Smooth muscle cell (in vitro differentiated cells): Measurements from ENCODE around the gene TRIM38. TPM values are rescaled to one million over a fixed set of nuclear protein-coding genes. Genes with fewer than 3 reads are reported as not detected.
A peak's percentile ranks its signal among the peaks of the same experiment; 100 is the strongest.

Source experiments
- DNase-seq: peaks from one replicate; lab custom pipeline; 2025; ENCODE audit not compliant: unreplicated experiment; lab: John Stamatoyannopoulos, UW
- H2AFZ ChIP-seq: fragments of 200-600 bp; sonication (generic); 2 replicates; pipeline ENCODE4 v1.6.0; 2016; ENCODE audit warnings: antibody characterized with exemption, low read depth, mild to moderate bottlenecking
- H3F3A ChIP-seq: fragments of 200-600 bp; sonication (generic); 2 replicates; pipeline ENCODE4 v1.6.0; 2017; ENCODE audit warnings: antibody characterized with exemption, low read depth
- H3K27ac ChIP-seq: fragments of 200-600 bp; sonication (generic); 2 replicates; pipeline ENCODE4 v1.5.1; 2016; ENCODE audit warnings: low read depth, mild to moderate bottlenecking
- H3K27me3 ChIP-seq: fragments of 200-600 bp; sonication (generic); 2 replicates; pipeline ENCODE4 v1.6.1; 2016; ENCODE audit warnings: low read depth, mild to moderate bottlenecking
- H3K36me3 ChIP-seq: fragments of 200-600 bp; sonication (generic); 2 replicates; pipeline ENCODE4 v1.5.1; 2016; ENCODE audit warnings: low read depth
- H3K4me1 ChIP-seq: fragments of 200-600 bp; sonication (generic); 2 replicates; pipeline ENCODE4 v1.5.1; 2016; ENCODE audit warnings: low read depth
- H3K4me2 ChIP-seq: fragments of 200-600 bp; sonication (generic); 2 replicates; pipeline ENCODE4 v1.6.0; 2016; ENCODE audit warnings: mild to moderate bottlenecking
- H3K4me3 ChIP-seq: fragments of 200-600 bp; sonication (generic); 2 replicates; pipeline ENCODE4 v1.5.1; 2016; ENCODE audit warnings: mild to moderate bottlenecking
- H3K79me2 ChIP-seq: fragments of 200-600 bp; sonication (generic); 2 replicates; pipeline ENCODE4 v1.6.0; 2016; ENCODE audit warnings: low read depth, mild to moderate bottlenecking
- H3K9ac ChIP-seq: fragments of 200-600 bp; sonication (generic); 2 replicates; pipeline ENCODE4 v1.6.0; 2016; ENCODE audit warnings: low read depth
- H3K9me3 ChIP-seq: fragments of 200-600 bp; sonication (generic); replicated peaks from 2 replicates; pipeline ENCODE4 v1.5.1; 2016; ENCODE audit warnings: low read depth
- H4K20me1 ChIP-seq: fragments of 200-600 bp; sonication (generic); 2 replicates; pipeline ENCODE4 v1.6.0; 2016; ENCODE audit warnings: low read depth
- WGBS: methylation state at CpG from one replicate; pipeline ENCODE4 v1.1.7; 2016; ENCODE audit warnings: low lambda C conversion rate; 5-methylcytosine and 5-hydroxymethylcytosine counted together
- polyA plus RNA-seq: library from polyadenylated mRNA; unstranded; fragments of >200 nt; fragmentation: Nextera tagmentation; extraction: Ambion mirVana; gene quantifications from 2 replicates; pipeline ENCODE4 v1.2.1, GENCODE V29; 2016
- total RNA-seq: library from RNA; depleted of rRNA; stranded (reverse); fragments of >200 nt; gene quantifications from 2 replicates; pipeline ENCODE4 v1.2.3, GENCODE V29; 2014
- TF ChIP-seq, protein P1 (sequence below): fragments of 200-600 bp; sonication (generic); IDR thresholded peaks from 2 replicates; pipeline ENCODE4 v1.5.1; 2017; ENCODE audit warnings: borderline replicate concordance, mild to moderate bottlenecking, antibody characterized with exemption; ENCODE audit not compliant: insufficient read depth, poor library complexity, severe bottlenecking

TRIM38 gene
- total and polyA plus RNA-seq, 2 experiments from 2014 or later: 6.1 to 9.1 TPM

DNA sequence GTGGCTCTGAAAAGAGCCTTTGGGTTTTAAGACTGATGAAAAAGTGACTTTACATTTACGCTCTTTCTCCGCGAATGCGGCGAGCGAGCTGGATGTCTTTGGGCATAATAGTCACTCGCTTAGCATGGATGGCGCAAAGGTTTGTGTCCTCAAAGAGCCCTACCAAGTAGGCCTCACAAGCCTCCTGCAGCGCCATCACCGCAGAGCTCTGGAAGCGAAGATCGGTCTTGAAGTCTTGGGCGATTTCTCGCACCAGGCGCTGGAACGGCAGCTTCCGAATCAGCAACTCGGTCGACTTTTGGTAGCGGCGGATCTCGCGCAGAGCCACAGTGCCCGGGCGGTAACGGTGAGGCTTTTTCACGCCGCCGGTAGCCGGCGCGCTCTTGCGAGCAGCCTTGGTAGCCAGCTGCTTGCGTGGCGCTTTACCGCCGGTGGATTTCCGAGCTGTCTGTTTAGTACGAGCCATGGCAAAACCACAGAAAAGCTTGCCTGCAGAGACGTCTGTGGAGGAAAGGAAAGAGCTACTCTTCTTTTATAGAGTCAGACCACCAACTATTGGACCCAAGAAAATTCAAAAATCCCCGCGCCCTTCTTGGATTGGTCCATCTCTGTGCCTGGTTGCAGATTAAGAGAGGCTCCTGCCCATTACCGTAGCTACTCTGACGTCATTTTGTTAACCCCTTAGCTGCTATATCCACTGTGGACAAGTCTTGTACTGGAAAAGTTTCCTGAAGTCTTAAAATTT, 69.2 kb downstream of the TRIM38 start:
- Histone ChIP-seq H2AFZ (peak overlapping the region; percentile 85), H3K9me3 (no peaks in the 10 kb centered on the region), H3K4me1 (peaks cover 39% of the 10 kb centered on the region), H3K4me2 (peak overlapping the region; percentile 90), H4K20me1 (no peaks in the 10 kb centered on the region), H3K27ac (peak overlapping the region; percentile 80), H3K36me3 (no peaks in the 10 kb centered on the region), H3F3A (peaks cover 7% of the 10 kb centered on the region), H3K9ac (peak overlapping the region; percentile 53), H3K4me3 (peak overlapping the region; percentile 64), H3K27me3 (no peaks in the 10 kb centered on the region), H3K79me2 (no peaks in the 10 kb centered on the region)
- WGBS: 1% methylated on average over 44 of the region's 44 CpGs
- TF ChIP-seq, protein P1, sequence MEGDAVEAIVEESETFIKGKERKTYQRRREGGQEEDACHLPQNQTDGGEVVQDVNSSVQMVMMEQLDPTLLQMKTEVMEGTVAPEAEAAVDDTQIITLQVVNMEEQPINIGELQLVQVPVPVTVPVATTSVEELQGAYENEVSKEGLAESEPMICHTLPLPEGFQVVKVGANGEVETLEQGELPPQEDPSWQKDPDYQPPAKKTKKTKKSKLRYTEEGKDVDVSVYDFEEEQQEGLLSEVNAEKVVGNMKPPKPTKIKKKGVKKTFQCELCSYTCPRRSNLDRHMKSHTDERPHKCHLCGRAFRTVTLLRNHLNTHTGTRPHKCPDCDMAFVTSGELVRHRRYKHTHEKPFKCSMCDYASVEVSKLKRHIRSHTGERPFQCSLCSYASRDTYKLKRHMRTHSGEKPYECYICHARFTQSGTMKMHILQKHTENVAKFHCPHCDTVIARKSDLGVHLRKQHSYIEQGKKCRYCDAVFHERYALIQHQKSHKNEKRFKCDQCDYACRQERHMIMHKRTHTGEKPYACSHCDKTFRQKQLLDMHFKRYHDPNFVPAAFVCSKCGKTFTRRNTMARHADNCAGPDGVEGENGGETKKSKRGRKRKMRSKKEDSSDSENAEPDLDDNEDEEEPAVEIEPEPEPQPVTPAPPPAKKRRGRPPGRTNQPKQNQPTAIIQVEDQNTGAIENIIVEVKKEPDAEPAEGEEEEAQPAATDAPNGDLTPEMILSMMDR: no peak
- DNase-seq: peak; percentile 31

DNA sequence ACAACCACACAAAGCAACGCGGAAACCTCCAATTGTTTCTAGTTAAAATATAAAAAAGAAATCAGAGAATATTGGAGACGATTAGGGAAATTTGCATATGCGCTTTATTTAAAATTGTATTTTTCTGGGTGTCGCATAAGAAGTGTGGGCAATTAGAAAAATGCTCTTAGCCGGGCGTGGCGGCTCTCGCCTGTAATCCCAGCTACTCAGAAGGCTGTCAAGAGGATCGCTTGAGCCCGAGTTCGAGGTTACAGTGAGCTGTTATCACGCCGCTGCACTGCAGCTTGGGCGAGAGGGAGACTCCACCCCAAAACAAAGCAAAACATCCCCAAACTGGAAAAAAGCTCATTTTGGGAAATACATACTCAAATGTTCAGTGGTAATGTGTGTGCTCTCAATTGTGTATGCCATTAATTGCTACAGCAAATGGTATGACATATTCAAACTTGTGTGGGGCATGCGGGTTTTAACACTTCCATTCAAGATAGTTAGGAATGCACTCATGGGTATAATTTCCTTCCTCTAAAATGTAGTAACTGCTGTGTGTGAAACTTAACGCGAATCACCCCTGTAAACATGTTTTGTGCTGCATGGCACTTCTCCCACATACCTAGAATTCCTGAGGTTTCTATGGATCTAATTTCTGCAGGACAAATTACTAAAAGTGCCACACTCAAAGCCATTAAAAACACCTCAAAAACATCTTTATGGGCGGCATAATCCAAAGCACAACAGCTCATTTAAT, 69.9 kb downstream of the TRIM38 start:
- Histone ChIP-seq H3K79me2 (no peaks in the 10 kb centered on the region), H3K4me1 (peaks cover 36% of the 10 kb centered on the region), H3F3A (peaks cover 7% of the 10 kb centered on the region), H2AFZ (peak overlapping the region; percentile 85), H3K27ac (peak overlapping the region; percentile 80), H3K36me3 (no peaks in the 10 kb centered on the region), H3K27me3 (no peaks in the 10 kb centered on the region), H3K9me3 (no peaks in the 10 kb centered on the region), H3K4me3 (peak overlapping the region; percentile 64), H3K9ac (peak overlapping the region; percentile 53), H4K20me1 (no peaks in the 10 kb centered on the region), H3K4me2 (peak overlapping the region; percentile 90)
- WGBS: 0% methylated on average over 19 of the region's 19 CpGs
- TF ChIP-seq, protein P1: no peak
- DNase-seq: no peak

DNA sequence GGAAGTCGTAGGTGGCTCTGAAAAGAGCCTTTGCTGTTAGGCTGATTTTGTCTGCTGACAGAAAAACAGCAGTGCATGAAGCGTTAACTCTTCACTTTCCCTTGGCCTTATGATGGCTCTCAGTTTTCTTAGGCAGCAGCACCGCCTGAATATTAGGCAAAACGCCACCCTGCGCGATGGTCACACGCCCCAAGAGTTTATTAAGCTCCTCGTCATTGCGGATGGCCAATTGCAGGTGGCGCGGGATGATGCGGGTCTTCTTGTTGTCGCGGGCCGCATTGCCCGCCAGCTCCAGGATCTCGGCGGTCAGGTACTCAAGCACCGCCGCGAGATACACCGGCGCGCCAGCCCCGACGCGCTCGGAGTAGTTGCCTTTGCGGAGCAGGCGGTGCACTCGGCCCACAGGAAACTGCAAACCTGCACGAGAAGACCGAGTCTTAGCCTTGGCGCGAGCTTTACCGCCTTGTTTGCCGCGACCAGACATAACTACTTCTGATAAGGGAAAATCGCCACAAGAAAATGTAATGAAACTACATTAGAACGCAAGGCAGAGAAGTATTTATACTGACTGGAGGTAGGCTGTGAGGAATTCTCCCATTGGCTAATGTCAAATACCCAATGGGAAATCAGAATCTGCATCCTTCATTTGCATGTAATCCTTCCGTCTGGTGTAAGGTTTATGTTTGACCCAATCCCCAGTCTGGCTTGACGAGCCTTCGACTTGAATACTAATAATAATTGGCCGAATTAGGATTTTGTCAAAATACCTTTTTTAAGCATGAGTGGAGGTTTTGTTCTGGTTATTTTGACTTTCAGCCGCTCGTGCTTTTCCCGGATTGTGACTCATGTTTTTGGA, 70.7 kb downstream of the TRIM38 start:
- no peaks in the 10 kb centered on the region for H3K36me3 ChIP-seq
- no peaks in the 10 kb centered on the region for H3K9me3 ChIP-seq
- TF ChIP-seq, protein P1: no peak
- H3K9ac ChIP-seq: peak overlapping the region; percentile 53
- under 1% methylated on average over 47 of the region's 47 CpGs for WGBS
- H4K20me1 ChIP-seq: no peaks in the 10 kb centered on the region
- H3K4me1 ChIP-seq: peaks cover 28% of the 10 kb centered on the region
- peak overlapping the region; percentile 64 for H3K4me3 ChIP-seq
- H3K4me2 ChIP-seq: peak overlapping the region; percentile 90
- H2AFZ ChIP-seq: peak overlapping the region; percentile 85
- H3F3A ChIP-seq: peaks cover 7% of the 10 kb centered on the region
- DNase-seq: peak; percentile 18
- H3K27me3 ChIP-seq: no peaks in the 10 kb centered on the region
- peak overlapping the region; percentile 80 for H3K27ac ChIP-seq
- H3K79me2 ChIP-seq: no peaks in the 10 kb centered on the region
